HepG2 (cell line): Measurements from ENCODE around the gene CDCP1.

ENCODE experiments used
- NBN ChIP-seq: fragments of 450-650 bp; conservative IDR thresholded peaks from 2 replicates; pipeline ENCODE4 v1.6.1; 2017
- PHF8 ChIP-seq: sonication (generic); formaldehyde crosslinking; IDR thresholded peaks from 2 replicates; pipeline ENCODE4 v1.5.0; 2020; ENCODE audit warnings: missing genetic modification reagents
- POLR2A ChIP-seq, 2 experiments: IDR thresholded peaks; 2 replicates each; pipeline ENCODE4 v1.6.1; 2011; ENCODE audit warnings: low read depth in 2 of 2, low read length in 2 of 2, mild to moderate bottlenecking in 1 of 2, moderate library complexity in 1 of 2; ENCODE audit not compliant: insufficient read depth in 1 of 2
- RAD21 ChIP-seq: fragments of 450-650 bp; formaldehyde crosslinking; IDR thresholded peaks from 2 replicates; pipeline ENCODE4 v1.5.0; 2020; ENCODE audit warnings: mild to moderate bottlenecking
- REST ChIP-seq, 2 experiments: IDR thresholded peaks; 2 replicates each; pipeline ENCODE4 v1.6.1; 2011 to 2012; ENCODE audit warnings: low read length in 2 of 2, borderline replicate concordance in 1 of 2, low read depth in 1 of 2, mild to moderate bottlenecking in 1 of 2, moderate library complexity in 1 of 2
- SETDB1 ChIP-seq: sonication (generic); formaldehyde crosslinking; IDR thresholded peaks from 2 replicates; pipeline ENCODE4 v1.5.1; 2020; ENCODE audit warnings: missing genetic modification reagents, mild to moderate bottlenecking, borderline replicate concordance
- XRCC5 ChIP-seq: fragments of 200-400 bp; formaldehyde crosslinking; optimal IDR thresholded peaks from 2 replicates; pipeline ENCODE3; 2017; ENCODE audit warnings: mild to moderate bottlenecking, low read length
- ZNF441 ChIP-seq: sonication (generic); formaldehyde crosslinking; IDR thresholded peaks from 2 replicates; pipeline ENCODE4 v1.7.0; 2021; ENCODE audit warnings: missing genetic modification reagents, borderline replicate concordance
- TF ChIP-seq, protein P1 (sequence below): sonication (generic); formaldehyde crosslinking; IDR thresholded peaks from 2 replicates; pipeline ENCODE4 v1.5.0; 2020; ENCODE audit warnings: mild to moderate bottlenecking, missing genetic modification reagents, moderate library complexity

GRCh38 chr3:45153658-45154437 lies 7.7 kb upstream of the CDCP1 start:
- TF ChIP-seq ZNF441 (CRISPR knock-in tag): no peak
- no peak for TF ChIP-seq XRCC5
- no peak for TF ChIP-seq REST (IDR thresholded peaks at IDR 0.05; ENCODE audit: borderline replicate concordance in 1 of 2, low read depth in 1 of 2, low read length in 2 of 2)
- TF ChIP-seq, protein P1, sequence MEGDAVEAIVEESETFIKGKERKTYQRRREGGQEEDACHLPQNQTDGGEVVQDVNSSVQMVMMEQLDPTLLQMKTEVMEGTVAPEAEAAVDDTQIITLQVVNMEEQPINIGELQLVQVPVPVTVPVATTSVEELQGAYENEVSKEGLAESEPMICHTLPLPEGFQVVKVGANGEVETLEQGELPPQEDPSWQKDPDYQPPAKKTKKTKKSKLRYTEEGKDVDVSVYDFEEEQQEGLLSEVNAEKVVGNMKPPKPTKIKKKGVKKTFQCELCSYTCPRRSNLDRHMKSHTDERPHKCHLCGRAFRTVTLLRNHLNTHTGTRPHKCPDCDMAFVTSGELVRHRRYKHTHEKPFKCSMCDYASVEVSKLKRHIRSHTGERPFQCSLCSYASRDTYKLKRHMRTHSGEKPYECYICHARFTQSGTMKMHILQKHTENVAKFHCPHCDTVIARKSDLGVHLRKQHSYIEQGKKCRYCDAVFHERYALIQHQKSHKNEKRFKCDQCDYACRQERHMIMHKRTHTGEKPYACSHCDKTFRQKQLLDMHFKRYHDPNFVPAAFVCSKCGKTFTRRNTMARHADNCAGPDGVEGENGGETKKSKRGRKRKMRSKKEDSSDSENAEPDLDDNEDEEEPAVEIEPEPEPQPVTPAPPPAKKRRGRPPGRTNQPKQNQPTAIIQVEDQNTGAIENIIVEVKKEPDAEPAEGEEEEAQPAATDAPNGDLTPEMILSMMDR (CRISPR knock-in tag): no peak
- TF ChIP-seq SETDB1 (CRISPR knock-in tag): no peak
- no peak for TF ChIP-seq POLR2A (IDR thresholded peaks at IDR 0.05; ENCODE audit: insufficient read depth in 1 of 2, low read depth in 2 of 2, low read length in 2 of 2)
- no peak for TF ChIP-seq PHF8 (CRISPR knock-in tag)
- no peak for TF ChIP-seq RAD21 (CRISPR knock-in tag)
- no peak for TF ChIP-seq NBN
